HG02870 (cell line): Measurements from ENCODE around the gene DLG5.

ENCODE experiments used
- ATAC-seq: cut with Tn5 transposase; IDR thresholded peaks from one replicate; pipeline ENCODE4 v1.9.1; 2021; ENCODE audit warnings: mild to moderate bottlenecking, moderate library complexity; ENCODE audit not compliant: unreplicated experiment

The DLG5 gene, protein sequence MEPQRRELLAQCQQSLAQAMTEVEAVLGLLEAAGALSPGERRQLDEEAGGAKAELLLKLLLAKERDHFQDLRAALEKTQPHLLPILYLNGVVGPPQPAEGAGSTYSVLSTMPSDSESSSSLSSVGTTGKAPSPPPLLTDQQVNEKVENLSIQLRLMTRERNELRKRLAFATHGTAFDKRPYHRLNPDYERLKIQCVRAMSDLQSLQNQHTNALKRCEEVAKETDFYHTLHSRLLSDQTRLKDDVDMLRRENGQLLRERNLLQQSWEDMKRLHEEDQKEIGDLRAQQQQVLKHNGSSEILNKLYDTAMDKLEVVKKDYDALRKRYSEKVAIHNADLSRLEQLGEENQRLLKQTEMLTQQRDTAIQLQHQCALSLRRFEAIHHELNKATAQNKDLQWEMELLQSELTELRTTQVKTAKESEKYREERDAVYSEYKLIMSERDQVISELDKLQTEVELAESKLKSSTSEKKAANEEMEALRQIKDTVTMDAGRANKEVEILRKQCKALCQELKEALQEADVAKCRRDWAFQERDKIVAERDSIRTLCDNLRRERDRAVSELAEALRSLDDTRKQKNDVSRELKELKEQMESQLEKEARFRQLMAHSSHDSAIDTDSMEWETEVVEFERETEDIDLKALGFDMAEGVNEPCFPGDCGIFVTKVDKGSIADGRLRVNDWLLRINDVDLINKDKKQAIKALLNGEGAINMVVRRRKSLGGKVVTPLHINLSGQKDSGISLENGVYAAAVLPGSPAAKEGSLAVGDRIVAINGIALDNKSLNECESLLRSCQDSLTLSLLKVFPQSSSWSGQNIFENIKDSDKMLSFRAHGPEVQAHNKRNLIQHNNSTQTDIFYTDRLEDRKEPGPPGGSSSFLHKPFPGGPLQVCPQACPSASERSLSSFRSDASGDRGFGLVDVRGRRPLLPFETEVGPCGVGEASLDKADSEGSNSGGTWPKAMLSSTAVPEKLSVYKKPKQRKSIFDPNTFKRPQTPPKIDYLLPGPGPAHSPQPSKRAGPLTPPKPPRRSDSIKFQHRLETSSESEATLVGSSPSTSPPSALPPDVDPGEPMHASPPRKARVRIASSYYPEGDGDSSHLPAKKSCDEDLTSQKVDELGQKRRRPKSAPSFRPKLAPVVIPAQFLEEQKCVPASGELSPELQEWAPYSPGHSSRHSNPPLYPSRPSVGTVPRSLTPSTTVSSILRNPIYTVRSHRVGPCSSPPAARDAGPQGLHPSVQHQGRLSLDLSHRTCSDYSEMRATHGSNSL (N-terminal part only)

GRCh38 chr10:77926566-77927401, at the start of gene DLG5:
Gene DLG5, minus strand, starts transcription at chr10:77926755. Its CDS starts 235 bp downstream, at chr10:77926520.
- peak; percentile 54 for ATAC-seq

DNA sequence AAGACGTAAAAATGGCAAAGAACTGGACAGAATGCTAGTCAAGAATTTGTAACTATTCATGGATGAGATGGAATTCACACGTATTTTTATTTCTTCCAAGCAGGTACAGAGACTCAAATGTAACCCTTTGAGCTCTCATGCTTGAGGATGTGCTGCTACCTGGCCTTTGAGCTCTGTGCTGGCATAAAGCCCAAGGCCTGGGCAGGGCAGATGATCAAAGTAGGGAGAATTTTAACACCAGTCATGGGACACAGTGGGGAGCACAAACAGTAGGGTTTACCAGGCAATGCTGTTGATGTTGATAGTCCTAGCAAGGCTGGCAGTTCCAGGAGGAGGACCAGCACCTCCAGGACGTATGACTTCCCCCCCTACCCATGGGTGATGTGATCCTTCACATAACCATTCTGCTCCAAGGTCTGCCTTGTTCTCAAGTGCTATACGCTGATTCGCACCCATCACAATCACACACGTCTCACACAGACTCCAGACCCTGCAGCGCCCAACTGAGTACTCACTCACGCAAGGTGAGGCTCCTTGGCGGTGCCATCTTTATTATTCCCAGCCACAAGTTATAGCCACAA, 48.6 kb upstream of the DLG5 start:
- no peak for ATAC-seq

DNA sequence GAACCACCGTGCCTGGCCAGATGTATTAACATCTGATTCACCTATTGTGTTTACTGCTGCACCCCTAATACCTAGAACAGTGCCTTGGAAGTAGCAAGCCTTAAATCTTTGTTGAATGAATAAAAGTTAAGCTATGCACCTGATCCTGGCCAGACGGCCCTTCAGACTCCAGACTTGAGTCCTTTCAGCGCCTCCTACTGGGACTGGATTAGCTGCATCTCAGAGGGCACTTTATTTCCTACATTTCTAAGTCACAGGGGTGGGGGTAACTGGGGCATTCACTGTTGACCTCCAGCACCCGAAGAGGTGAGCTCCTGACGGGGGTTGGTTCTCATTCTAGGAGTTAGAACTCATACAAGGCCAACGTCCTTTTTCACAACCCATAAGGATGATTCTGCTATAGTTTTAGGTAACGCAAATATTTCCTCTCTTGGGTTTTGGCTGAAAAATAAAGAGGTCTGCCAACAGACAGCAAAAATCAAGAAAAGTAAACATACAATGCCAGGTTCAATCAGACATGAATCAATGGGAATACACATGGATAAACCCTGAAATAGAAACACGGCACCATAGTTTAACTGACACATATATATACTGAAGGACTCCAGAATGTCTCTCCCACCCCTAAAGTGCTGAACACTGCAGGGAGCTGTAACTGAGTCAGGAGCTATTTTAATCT, 48.0 kb upstream of the DLG5 start:
- no peak for ATAC-seq

DNA sequence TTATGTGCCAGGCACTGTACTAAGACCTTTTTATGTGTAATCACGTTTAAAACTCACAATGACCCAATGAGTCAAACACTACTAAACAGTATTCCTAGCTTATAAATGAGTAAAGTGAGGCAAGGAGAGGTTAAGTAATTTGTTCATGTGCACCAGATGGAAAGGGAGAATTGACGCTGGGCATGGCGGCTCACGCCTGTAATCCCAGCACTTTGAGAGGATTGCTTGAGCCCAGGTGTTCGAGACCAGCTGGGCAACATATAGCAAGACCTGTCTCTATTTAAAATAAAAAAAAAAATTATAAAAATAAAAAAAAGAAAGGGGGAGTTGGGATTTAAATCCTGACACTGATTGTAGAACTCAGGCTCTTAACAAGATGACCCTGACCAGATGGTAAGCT, 46.7 kb upstream of the DLG5 start:
- no peak for ATAC-seq

DNA sequence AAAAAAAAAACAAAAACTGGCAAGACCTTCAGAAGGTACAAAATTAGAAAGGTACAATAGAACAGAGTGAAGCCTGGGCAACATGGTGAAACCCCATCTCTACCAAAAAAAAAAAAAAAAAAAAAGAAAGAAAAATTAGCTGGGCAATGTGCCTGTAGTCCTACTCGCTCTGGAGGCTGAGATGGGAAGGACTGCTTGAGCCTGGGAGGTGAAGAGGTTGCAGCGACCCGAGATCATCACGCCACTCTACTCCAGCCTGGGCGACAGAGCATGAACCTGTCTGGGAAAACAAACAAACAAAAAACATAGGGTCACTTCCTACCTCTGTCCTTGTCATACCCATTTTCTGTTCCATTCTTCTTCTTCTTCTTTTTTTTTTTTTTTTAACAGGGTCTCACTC, 45.6 kb upstream of the DLG5 start:
- no peak for ATAC-seq

GRCh38 chr10:77971804-77972144, 45.2 kb upstream of the DLG5 start:
- ATAC-seq = no peak

- no peak for ATAC-seq
Measured at GRCh38 chr10:77970869-77971803, 44.6 kb upstream of the DLG5 start.

DNA sequence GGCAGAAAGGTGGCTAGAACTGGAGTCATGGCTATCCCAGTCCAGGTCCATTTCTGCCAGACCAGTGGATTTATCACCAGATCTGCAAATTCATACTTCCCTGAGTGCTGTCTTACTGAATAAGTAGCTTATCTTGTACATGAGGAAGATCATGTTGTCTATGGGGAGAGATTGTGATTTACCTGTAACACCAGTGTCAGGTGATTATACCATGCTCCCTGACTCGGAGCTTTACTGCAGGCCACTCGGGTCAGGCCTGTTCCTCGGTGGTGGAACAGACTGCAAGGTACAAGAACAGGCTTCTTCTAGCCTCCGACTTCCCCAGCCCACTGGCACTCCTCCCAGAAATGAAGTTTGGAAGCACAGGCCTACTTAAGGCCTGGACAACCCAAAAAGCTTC, 42.6 kb upstream of the DLG5 start:
- no peak for ATAC-seq

GRCh38 chr10:77967611-77968022, 41.1 kb upstream of the DLG5 start:
- no peak for ATAC-seq

DNA sequence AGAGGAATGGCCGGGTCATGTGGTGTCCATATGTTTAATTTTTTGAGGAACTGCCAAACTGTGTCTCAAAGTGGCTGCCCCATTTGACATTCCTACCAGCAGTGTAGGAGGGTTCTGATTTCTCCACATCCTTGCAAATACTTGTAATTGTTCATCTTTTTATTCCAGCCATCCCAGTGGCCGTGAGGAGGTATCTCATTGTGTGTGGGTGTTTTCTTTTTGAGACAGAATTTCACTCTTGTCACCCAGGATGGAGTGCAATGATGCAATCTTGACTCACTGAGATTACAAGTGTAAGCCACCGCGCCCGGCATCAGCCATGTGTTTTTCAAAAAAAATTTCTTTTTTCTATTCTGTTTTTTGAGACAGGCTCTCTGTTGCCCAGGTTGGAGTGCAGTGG, 38.7 kb upstream of the DLG5 start:
- ATAC-seq = no peak

DNA sequence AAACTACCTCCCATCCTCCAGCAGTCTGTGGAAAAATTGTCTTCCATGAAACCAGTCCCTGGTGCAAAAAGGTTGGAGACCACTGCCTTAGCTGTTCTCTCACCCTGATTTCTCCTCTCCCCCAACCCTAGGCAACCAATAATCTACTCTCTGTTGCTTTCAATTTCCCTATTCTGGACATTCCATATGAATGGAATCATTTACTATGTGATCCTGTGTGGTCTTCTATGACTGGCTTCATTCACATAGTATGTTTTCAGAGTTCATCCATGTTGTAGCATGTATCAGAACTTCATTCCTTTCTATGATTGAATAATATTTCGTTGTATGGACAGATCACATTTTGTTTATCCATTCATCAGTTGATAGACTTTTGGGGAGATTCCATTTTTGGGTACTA, 38.3 kb upstream of the DLG5 start:
- no peak for ATAC-seq

- no peak for ATAC-seq
Measured at GRCh38 chr10:77963901-77964300, 37.3 kb upstream of the DLG5 start.

DNA sequence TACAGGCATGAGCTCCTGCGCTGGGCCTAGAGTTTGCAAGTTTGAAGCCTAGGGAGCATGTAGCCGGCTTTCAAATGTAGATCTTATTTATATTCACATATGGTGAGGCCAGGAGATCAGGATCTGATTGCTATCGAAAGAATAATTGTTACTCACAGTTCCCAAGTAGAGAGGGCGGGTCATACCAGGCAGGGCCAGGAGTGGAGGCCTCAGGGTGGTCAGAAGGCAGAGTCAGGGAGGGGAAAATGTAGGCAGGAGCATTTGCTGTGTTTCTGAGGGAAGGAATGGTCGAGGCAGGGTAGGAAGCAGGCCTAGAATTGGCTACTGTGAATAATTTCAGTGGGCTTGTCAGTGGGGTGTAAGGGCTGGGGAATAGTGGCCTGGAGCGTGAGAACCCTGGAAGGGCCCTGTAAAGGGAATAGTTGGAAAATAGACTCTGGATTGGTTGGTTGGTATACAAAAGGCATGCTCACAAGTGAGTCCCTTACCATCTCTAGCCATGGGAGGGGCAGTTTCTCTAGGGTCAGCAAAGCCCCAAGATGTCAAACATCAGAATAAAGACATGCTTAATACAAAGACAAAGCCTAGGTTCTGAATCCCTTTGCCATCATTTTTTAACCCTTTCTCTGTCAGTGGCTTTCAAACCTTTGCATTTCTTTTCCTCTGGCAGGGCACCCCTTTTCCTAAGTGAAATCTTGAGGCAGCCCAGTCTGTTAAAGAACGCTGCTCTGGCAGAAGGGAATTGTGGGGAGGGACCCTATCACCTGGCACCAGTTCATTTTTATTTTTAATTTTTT, 36.0 kb upstream of the DLG5 start:
- no peak for ATAC-seq

DNA sequence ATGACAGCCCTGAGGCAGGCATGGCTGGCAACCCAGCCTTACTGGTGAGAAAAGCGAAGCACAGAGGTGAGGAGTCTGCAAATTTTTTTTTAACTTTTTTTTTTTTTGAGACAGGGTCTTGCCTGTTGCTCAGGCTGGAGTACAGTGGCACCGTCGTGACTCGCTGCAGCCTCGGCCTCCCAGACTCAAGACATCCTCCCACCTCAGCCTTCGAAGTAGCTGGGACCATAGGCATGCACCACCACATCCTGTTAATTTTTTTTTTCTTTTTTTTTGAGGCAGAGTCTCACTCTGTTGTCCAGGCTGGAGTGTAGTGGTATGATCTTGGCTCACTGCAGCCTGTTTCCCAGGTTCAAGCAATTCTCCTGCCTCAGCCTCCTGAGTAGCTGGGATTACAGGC, 35.1 kb upstream of the DLG5 start:
- no peak for ATAC-seq

- ATAC-seq = no peak
Measured at GRCh38 chr10:77960829-77961329, 34.3 kb upstream of the DLG5 start.

- ATAC-seq = no peak
Measured at GRCh38 chr10:77959887-77960455, 33.4 kb upstream of the DLG5 start.

- ATAC-seq = no peak
Measured at GRCh38 chr10:77959384-77959783, 32.8 kb upstream of the DLG5 start.
